ENCODE results near the gene MAPK8IP3. TPM values are rescaled to one million over a fixed set of nuclear protein-coding genes. Genes with fewer than 3 reads are reported as not detected.

MAPK8IP3 gene
- total and polyA plus RNA-seq, 2 donors from 2014 or later = 10.6 to 67.7 TPM

DNA sequence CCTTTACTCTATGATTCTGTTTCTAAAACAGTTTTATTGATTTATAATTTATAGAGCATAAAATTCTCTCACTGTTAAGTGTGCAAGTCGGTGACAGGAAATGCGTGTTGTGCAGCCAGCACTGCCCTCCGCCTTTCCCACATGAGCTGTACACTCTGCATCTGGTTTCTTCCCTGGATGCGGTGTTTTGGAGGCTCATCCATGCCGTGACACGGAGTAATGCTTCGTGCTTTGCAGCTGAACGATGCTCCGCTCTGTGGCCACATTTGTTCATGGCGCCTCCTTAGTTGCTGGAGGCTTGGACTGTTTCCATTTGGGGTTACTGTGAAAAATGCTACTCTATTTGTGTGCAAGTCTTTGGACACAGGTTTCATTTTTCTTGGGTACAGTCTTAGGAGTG lies 94.7 kb downstream of the MAPK8IP3 start:
- DNase-seq = no peak
- FAIRE-seq = no peak
- Histone ChIP-seq H3K27ac (ENCODE audit: low read depth in 2 of 2, low read length in 2 of 2) (no peak overlapping the region), H3K9ac (ENCODE audit: low read length in 3 of 3) (no peak overlapping the region), H3K27me3 (ENCODE audit: control insufficient read depth, insufficient read depth, low read length) (no peaks in the 10 kb centered on the region), H3K36me3 (ENCODE audit: control insufficient read depth in 2 of 3, insufficient read depth in 3 of 3, low read length in 3 of 3) (no peaks in the 10 kb centered on the region), H3K9me3 (ENCODE audit: control insufficient read depth in 2 of 3, insufficient read depth in 1 of 3, low read length in 3 of 3) (peaks cover 0 to 3% (median 0%) of the 10 kb centered on the region in 3 donors), H3K4me1 (ENCODE audit: control insufficient read depth in 2 of 3, insufficient read depth in 2 of 3, low read depth in 1 of 3, low read length in 3 of 3) (no peaks in the 10 kb centered on the region), H3K4me3 (ENCODE audit: low read length in 3 of 3) (no peak overlapping the region)
- intact Hi-C loops (cut with DNase I) = no loop called here
- TF ChIP-seq, protein P1, sequence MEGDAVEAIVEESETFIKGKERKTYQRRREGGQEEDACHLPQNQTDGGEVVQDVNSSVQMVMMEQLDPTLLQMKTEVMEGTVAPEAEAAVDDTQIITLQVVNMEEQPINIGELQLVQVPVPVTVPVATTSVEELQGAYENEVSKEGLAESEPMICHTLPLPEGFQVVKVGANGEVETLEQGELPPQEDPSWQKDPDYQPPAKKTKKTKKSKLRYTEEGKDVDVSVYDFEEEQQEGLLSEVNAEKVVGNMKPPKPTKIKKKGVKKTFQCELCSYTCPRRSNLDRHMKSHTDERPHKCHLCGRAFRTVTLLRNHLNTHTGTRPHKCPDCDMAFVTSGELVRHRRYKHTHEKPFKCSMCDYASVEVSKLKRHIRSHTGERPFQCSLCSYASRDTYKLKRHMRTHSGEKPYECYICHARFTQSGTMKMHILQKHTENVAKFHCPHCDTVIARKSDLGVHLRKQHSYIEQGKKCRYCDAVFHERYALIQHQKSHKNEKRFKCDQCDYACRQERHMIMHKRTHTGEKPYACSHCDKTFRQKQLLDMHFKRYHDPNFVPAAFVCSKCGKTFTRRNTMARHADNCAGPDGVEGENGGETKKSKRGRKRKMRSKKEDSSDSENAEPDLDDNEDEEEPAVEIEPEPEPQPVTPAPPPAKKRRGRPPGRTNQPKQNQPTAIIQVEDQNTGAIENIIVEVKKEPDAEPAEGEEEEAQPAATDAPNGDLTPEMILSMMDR (IDR thresholded peaks at IDR 0.05; ENCODE audit: borderline replicate concordance, extremely low read depth, insufficient read depth) = no peak

DNA sequence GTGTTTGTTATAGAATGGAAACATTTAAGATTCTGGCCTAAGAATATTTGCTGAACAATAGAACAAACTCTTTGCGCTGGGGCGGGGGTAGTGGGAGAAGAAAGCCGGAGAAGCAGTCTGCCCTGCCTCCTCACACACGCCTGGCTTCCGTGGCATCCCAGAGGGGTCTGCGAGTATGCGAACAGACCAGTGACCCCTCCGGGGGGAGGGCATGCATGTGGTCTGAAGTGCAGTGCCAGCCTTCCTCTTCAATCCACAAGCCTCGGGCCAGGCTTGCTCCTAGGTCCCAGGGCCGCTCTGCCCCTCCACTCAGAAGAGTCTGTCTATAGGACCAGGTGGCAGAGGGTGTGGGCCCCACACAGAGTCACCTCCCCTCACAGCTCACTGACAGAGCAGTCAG lies 101.6 kb downstream of the MAPK8IP3 start:
- FAIRE-seq (no peak), DNase-seq (peak in 1 of 5 donors; percentile 52)
- H3K9ac ChIP-seq (ENCODE audit: low read length in 3 of 3) = no peak overlapping the region
- intact Hi-C loops (cut with DNase I) = no loop called here
- no peaks in the 10 kb centered on the region for H3K27me3 ChIP-seq (ENCODE audit: control insufficient read depth, insufficient read depth, low read length)
- TF ChIP-seq, protein P1 (IDR thresholded peaks at IDR 0.05; ENCODE audit: borderline replicate concordance, extremely low read depth, insufficient read depth) = no peak
- H3K4me1 ChIP-seq (ENCODE audit: control insufficient read depth in 2 of 3, insufficient read depth in 2 of 3, low read depth in 1 of 3, low read length in 3 of 3) = no peaks in the 10 kb centered on the region
- H3K9me3 ChIP-seq (ENCODE audit: control insufficient read depth in 2 of 3, insufficient read depth in 1 of 3, low read length in 3 of 3) = no peaks in the 10 kb centered on the region
- no peak overlapping the region for H3K27ac ChIP-seq (ENCODE audit: low read depth in 2 of 2, low read length in 2 of 2)
- peaks cover 0 to 21% (median 5%) of the 10 kb centered on the region in 3 donors for H3K36me3 ChIP-seq (ENCODE audit: control insufficient read depth in 2 of 3, insufficient read depth in 3 of 3, low read length in 3 of 3)
- H3K4me3 ChIP-seq (ENCODE audit: low read length in 3 of 3) = no peak overlapping the region

DNA sequence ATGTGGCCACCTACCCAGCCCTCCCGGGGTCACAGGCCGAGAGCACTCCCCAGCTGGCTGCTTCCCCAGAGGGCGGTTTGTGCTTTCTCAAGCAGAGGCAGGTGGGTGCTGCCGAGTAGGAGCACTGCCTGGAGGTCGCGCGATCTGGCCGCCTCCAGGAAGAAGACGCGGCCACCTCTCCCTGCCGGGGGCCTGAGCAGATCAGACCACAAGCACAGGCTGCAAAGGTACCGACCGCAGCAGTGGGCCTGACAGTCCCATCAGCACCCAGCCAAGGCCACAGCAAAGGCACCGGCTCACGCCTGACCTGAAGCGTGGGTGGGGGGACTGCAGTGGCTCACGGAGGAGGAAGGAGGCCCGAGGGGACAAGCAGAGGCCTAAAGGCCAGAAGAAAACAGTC lies 102.7 kb downstream of the MAPK8IP3 start:
- Histone ChIP-seq H3K4me3 (ENCODE audit: low read length in 3 of 3) (no peak overlapping the region), H3K4me1 (ENCODE audit: control insufficient read depth in 2 of 3, insufficient read depth in 2 of 3, low read depth in 1 of 3, low read length in 3 of 3) (no peaks in the 10 kb centered on the region), H3K9me3 (ENCODE audit: control insufficient read depth in 2 of 3, insufficient read depth in 1 of 3, low read length in 3 of 3) (no peaks in the 10 kb centered on the region), H3K9ac (ENCODE audit: low read length in 3 of 3) (no peak overlapping the region), H3K27ac (ENCODE audit: low read depth in 2 of 2, low read length in 2 of 2) (no peak overlapping the region), H3K27me3 (ENCODE audit: control insufficient read depth, insufficient read depth, low read length) (no peaks in the 10 kb centered on the region), H3K36me3 (ENCODE audit: control insufficient read depth in 2 of 3, insufficient read depth in 3 of 3, low read length in 3 of 3) (peaks cover 0 to 21% (median 7%) of the 10 kb centered on the region in 3 donors)
- DNase-seq (peak in 1 of 5 donors; percentile 41), FAIRE-seq (no peak)
- intact Hi-C loops (cut with DNase I) = no loop called here
- TF ChIP-seq, protein P1 (IDR thresholded peaks at IDR 0.05; ENCODE audit: borderline replicate concordance, extremely low read depth, insufficient read depth) = no peak

DNA sequence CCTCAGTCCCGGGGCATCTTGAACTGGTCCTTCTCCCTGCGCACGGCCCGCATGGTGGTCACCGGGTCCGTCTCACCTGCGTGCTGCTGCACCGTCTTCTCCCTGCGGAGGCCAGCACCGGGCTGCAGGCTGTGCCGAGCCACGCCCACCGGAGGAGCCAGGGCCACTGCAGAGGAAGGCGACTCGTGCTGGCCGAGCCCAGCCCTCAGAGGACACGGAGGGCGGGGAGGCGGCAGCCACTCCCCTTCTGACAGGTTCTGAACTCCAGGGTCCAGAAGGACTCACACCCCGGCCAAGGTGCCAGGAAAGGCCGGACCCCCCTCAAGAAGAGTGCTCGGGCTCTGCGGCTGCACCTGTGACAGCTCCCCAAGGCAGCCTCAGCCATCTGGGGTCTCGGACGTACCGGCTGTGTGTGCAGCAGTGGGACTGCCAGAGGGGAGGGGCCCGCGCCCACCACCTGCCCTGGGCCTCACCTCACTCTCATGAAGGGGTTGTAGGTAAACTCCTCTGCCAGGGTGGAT lies 103.3 kb downstream of the MAPK8IP3 start:
- Histone ChIP-seq H3K9ac (ENCODE audit: low read length in 3 of 3) (no peak overlapping the region), H3K9me3 (ENCODE audit: control insufficient read depth in 2 of 3, insufficient read depth in 1 of 3, low read length in 3 of 3) (no peaks in the 10 kb centered on the region), H3K4me3 (ENCODE audit: low read length in 3 of 3) (no peak overlapping the region), H3K27ac (ENCODE audit: low read depth in 2 of 2, low read length in 2 of 2) (no peak overlapping the region), H3K4me1 (ENCODE audit: control insufficient read depth in 2 of 3, insufficient read depth in 2 of 3, low read depth in 1 of 3, low read length in 3 of 3) (no peaks in the 10 kb centered on the region), H3K27me3 (ENCODE audit: control insufficient read depth, insufficient read depth, low read length) (no peaks in the 10 kb centered on the region), H3K36me3 (ENCODE audit: control insufficient read depth in 2 of 3, insufficient read depth in 3 of 3, low read length in 3 of 3) (peaks cover 0 to 21% (median 8%) of the 10 kb centered on the region in 3 donors)
- FAIRE-seq (no peak), DNase-seq (peak in 1 of 5 donors; percentile 72)
- TF ChIP-seq, protein P1 (IDR thresholded peaks at IDR 0.05; ENCODE audit: borderline replicate concordance, extremely low read depth, insufficient read depth) = no peak
- intact Hi-C loops (cut with DNase I) = no loop called here

Data from kidney (tissue), 14 donors.